Activated T-helper 1 cell treated with anti-CD3 and anti-CD28 coated beads, Interleukin-12 subunit alpha, Interleukin-12 subunit beta, Interleukin-2, Interleukin-4 antibody, amounts not matched to agents 30 ng/mL and 10 ng/mL and 1 ng/mL, durations not matched to agents 14 hours and 24 hours and 36 hours (primary cell): ENCODE data around the gene NXT1. TPM values are rescaled to one million over a fixed set of nuclear protein-coding genes. Genes with fewer than 3 reads are reported as not detected.
"Not testable (repeated sequence)": the region's sequence is repeated elsewhere in the genome, so short reads cannot be mapped to it uniquely, and the experiment has no call there.

ENCODE experiments used
- DNase-seq: peaks from one replicate; pipeline ENCODE4 v3.0.0; 2021; ENCODE audit warnings: low spot score
- H3K27ac Mint-ChIP-seq: one replicate; pipeline ENCODE4 v1.8.0; 2021; ENCODE audit warnings: mild to moderate bottlenecking, mixed read lengths
- H3K27me3 Mint-ChIP-seq: one replicate; pipeline ENCODE4 v1.8.0; 2022; ENCODE audit warnings: mild to moderate bottlenecking, moderate library complexity, mixed read lengths; ENCODE audit not compliant: insufficient read depth
- H3K36me3 Mint-ChIP-seq: one replicate; pipeline ENCODE4 v1.8.0; 2021; ENCODE audit warnings: low read depth, mixed read lengths
- H3K4me1 Mint-ChIP-seq: one replicate; pipeline ENCODE4 v1.8.0; 2021; ENCODE audit warnings: low read depth, mixed read lengths
- H3K4me3 Mint-ChIP-seq: one replicate; pipeline ENCODE4 v1.8.0; 2021; ENCODE audit warnings: mild to moderate bottlenecking, moderate library complexity, mixed read lengths
- H3K9me3 Mint-ChIP-seq: one replicate; pipeline ENCODE4 v1.8.0; 2021; ENCODE audit warnings: mixed read lengths
- intact Hi-C: fragments of 100-400 bp; cut with micrococcal nuclease; formaldehyde crosslinking; loops from one replicate; pipeline ENCODE4 v1.15.1; 2024
- total RNA-seq: library from RNA; stranded (reverse); gene quantifications from 2 replicates; pipeline ENCODE4 v1.2.3, GENCODE V29; 2022

The NXT1 gene
- total RNA-seq: 58.9 and 62.6 TPM in 2 replicates

DNA sequence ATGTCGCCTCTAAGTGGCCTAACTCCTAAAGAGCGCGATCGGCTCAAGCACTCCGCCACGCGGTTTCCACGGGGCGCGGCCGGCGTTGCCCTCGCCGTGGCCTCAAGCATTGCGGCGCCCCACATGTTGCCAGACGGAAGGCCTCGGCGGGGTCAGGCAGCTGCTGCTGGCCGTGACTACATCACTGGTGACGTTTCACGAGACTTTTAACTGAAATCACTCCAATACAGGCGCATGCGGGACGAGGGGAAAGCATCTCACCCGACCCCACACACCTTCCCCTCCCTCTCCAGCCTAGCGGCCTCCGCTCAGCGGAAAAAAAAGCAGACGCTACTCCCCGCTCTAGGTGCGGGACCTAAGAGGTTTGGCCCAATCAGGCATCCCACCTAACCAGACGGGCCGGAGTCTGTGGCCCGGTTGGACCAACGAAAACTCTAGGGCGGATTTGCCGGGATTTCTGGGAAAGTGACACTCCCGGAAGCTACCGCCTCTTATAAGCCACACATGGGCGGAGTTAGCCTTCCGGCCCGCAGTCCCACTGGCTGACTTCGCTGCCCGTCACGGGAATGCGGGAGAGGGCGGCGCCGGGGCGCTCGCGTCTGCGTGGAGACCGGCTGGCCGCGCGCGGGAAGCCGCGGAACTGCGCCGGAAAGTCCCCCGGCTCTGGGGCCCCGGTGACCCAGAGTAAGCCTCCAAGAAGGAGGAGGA, at the start of gene NXT1:
Gene NXT1 (plus strand): TSS at position 596 of the 708 bp plus-strand sequence. CDS start 3,251 bp downstream, outside the sequence.
- no peaks in the 10 kb centered on the region for H3K27me3 Mint-ChIP-seq
- intact Hi-C loops: loop anchor here (1.0 kb wide), 6 partner anchors 8 to 256 kb away; partner anchors contain the start of genes GZF1 and NAPB

DNA sequence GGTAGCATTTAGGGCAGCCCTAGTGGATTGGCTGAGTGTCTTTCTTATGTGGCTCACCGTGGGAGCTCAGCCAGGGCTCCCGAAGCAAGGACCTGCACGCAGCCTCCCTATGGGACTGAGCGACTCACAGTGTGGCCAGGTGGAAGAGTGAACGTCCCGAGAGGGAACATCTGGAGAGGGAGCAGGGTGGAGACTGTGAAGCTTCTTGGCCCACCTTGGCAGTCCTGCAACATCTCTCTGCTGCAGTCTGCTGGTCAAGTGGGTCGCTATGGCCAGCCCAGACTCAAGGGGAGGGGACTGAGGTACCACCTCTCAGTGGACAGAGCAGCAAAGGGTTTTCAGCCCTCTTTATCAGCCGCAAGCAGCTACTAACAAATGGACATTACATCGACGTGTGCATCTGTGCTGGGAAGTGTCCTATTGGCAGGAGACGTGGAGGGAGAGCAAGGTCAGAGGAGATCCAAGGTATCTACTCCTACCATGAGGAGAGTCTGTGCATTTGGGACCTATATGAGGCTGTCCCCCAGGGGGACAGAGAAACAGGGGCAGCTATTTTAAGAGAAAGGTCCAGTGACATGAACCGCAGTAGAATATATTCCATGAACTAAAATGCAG, 49.0 kb upstream of the NXT1 start:
- Mint-ChIP-seq H3K9me3 (no peaks in the 10 kb centered on the region), H3K4me1 (no peaks in the 10 kb centered on the region), H3K4me3 (no peak overlapping the region), H3K27me3 (peaks cover 1% of the 10 kb centered on the region), H3K36me3 (no peaks in the 10 kb centered on the region), H3K27ac (no peak overlapping the region)
- intact Hi-C loops: no loop called here
- DNase-seq: no peak

More for the DNA sequence above, at the start of gene NXT1:
- no peaks in the 10 kb centered on the region for H3K9me3 Mint-ChIP-seq
- H3K27ac Mint-ChIP-seq: peak within 1 kb of the TSS; percentile 100
- peak; percentile 97 for DNase-seq
- H3K4me1 Mint-ChIP-seq: peaks cover 33% of the 10 kb centered on the region
- peaks cover 9% of the 10 kb centered on the region for H3K36me3 Mint-ChIP-seq
- peak within 1 kb of the TSS; percentile 94 for H3K4me3 Mint-ChIP-seq

- no peak for DNase-seq
- H3K4me1 Mint-ChIP-seq: no peaks in the 10 kb centered on the region
- H3K36me3 Mint-ChIP-seq: no peaks in the 10 kb centered on the region
- no peak overlapping the region for H3K4me3 Mint-ChIP-seq
- intact Hi-C loops: no loop called here
- no peaks in the 10 kb centered on the region for H3K9me3 Mint-ChIP-seq
- H3K27ac Mint-ChIP-seq: no peak overlapping the region
- H3K27me3 Mint-ChIP-seq: peaks cover 1% of the 10 kb centered on the region
Observed at GRCh38 chr20:23302386-23302785, 48.2 kb upstream of the NXT1 start.

DNA sequence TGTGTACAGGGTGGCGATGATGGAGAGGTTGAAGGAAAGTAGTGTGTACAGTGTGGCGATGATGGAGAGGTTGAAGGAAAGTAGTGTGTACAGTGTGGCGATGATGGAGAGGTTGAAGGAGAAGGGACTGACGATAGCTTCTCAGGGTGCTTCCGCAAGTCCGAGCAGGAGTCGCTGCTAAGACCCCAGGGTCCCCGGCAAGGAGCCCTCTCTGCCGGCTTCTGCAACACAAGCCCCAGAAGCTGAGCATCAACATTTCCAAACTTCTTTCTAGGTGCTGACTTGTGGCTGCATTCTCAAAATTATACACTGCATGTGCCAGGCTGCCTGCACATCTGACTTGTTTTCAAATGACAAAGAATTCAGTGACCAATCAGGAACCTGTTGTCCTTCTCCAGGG, 47.8 kb upstream of the NXT1 start:
- no peak for DNase-seq
- Mint-ChIP-seq H3K36me3 (no peaks in the 10 kb centered on the region), H3K27me3 (peaks cover 1% of the 10 kb centered on the region), H3K27ac (no peak overlapping the region), H3K9me3 (no peaks in the 10 kb centered on the region), H3K4me3 (no peak overlapping the region), H3K4me1 (no peaks in the 10 kb centered on the region)
- intact Hi-C loops: no loop called here

GRCh38 chr20:23303325-23304102, 47.1 kb upstream of the NXT1 start:
- H3K36me3 Mint-ChIP-seq: no peaks in the 10 kb centered on the region
- DNase-seq: no peak
- no peak overlapping the region for H3K4me3 Mint-ChIP-seq
- H3K27me3 Mint-ChIP-seq: peaks cover 1% of the 10 kb centered on the region
- no peak overlapping the region for H3K27ac Mint-ChIP-seq
- intact Hi-C loops: no loop called here
- no peaks in the 10 kb centered on the region for H3K9me3 Mint-ChIP-seq
- no peaks in the 10 kb centered on the region for H3K4me1 Mint-ChIP-seq

DNA sequence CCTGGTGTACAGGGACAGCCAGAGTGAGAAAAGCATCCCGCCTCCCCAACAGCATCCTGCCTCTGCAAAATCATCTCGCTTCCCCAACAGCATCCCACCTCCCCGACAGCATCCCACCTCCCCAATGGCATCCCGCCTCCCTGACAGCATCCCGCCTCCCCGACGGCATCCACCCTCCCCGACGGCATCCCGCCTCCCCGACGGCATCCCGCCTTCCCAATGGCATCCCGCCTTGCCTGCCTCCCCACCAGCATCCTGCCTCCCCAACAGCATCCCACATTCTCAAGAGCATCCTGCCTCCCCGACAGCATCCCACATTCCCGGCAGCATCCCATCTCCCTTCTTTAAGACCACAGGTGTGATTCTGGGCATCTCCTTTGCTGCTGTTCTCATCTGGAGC, 46.0 kb upstream of the NXT1 start:
- intact Hi-C loops: no loop called here
- Mint-ChIP-seq H3K36me3 (no peaks in the 10 kb centered on the region), H3K27ac (no peak overlapping the region), H3K9me3 (no peaks in the 10 kb centered on the region), H3K4me1 (no peaks in the 10 kb centered on the region), H3K27me3 (peaks cover 1% of the 10 kb centered on the region), H3K4me3 (no peak overlapping the region)
- DNase-seq: no peak

- no peaks in the 10 kb centered on the region for H3K4me1 Mint-ChIP-seq
- intact Hi-C loops: no loop called here
- no peak for DNase-seq
- H3K27ac Mint-ChIP-seq: no peak overlapping the region
- no peaks in the 10 kb centered on the region for H3K36me3 Mint-ChIP-seq
- peaks cover 1% of the 10 kb centered on the region for H3K27me3 Mint-ChIP-seq
- H3K4me3 Mint-ChIP-seq: no peak overlapping the region
- no peaks in the 10 kb centered on the region for H3K9me3 Mint-ChIP-seq
Observed at GRCh38 chr20:23305098-23305497, 45.5 kb upstream of the NXT1 start.

GRCh38 chr20:23307393-23307792, 43.2 kb upstream of the NXT1 start:
- H3K27ac Mint-ChIP-seq, H3K4me3 Mint-ChIP-seq, H3K36me3 Mint-ChIP-seq, H3K9me3 Mint-ChIP-seq, H3K27me3 Mint-ChIP-seq, intact Hi-C loops, H3K4me1 Mint-ChIP-seq, DNase-seq: not testable (repeated sequence)

GRCh38 chr20:23308024-23308423, 42.6 kb upstream of the NXT1 start:
- Mint-ChIP-seq H3K27ac (no peak overlapping the region), H3K9me3 (no peaks in the 10 kb centered on the region)
- intact Hi-C loops: no loop called here

GRCh38 chr20:23308908-23309307, 41.7 kb upstream of the NXT1 start:
- no peak for DNase-seq
- Mint-ChIP-seq H3K27me3 (peaks cover 4% of the 10 kb centered on the region), H3K36me3 (no peaks in the 10 kb centered on the region), H3K27ac (no peak overlapping the region), H3K4me1 (no peaks in the 10 kb centered on the region), H3K9me3 (no peaks in the 10 kb centered on the region), H3K4me3 (no peak overlapping the region)
- intact Hi-C loops: no loop called here

More at GRCh38 chr20:23308024-23308423, 42.6 kb upstream of the NXT1 start:
- no peak for DNase-seq
- Mint-ChIP-seq H3K4me3 (no peak overlapping the region), H3K27me3 (peaks cover 4% of the 10 kb centered on the region), H3K4me1 (no peaks in the 10 kb centered on the region), H3K36me3 (no peaks in the 10 kb centered on the region)

GRCh38 chr20:23309781-23310180, 40.8 kb upstream of the NXT1 start:
- intact Hi-C loops: no loop called here
- no peak for DNase-seq
- H3K27me3 Mint-ChIP-seq: peaks cover 4% of the 10 kb centered on the region
- H3K4me3 Mint-ChIP-seq: no peak overlapping the region
- H3K27ac Mint-ChIP-seq: no peak overlapping the region
- H3K4me1 Mint-ChIP-seq: no peaks in the 10 kb centered on the region
- H3K9me3 Mint-ChIP-seq: no peaks in the 10 kb centered on the region
- H3K36me3 Mint-ChIP-seq: no peaks in the 10 kb centered on the region

GRCh38 chr20:23311947-23312506, 38.6 kb upstream of the NXT1 start:
- intact Hi-C loops: no loop called here
- H3K4me1 Mint-ChIP-seq: no peaks in the 10 kb centered on the region

DNA sequence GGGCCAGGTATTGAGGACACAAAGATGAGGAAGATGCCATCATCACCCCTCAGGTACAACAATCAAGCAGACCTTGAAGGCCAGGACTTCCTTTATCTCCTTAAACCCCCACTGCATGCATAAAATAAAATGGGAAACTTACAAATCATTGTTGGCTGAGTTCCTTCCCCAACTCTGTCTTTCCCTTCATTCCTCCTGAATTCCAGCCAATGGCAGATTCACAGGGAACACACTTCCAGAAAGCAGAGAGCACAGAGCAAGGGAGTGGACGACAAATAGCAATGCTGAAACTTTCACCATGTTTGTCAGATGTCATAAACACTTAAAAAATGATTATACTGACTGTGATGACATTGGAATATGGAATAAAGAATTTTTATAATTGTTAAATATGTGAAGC, 37.3 kb upstream of the NXT1 start:
- intact Hi-C loops: no loop called here

More at GRCh38 chr20:23311947-23312506, 38.6 kb upstream of the NXT1 start:
- Mint-ChIP-seq H3K27ac (no peak overlapping the region), H3K9me3 (no peaks in the 10 kb centered on the region), H3K27me3 (peaks cover 4% of the 10 kb centered on the region), H3K4me3 (no peak overlapping the region), H3K36me3 (no peaks in the 10 kb centered on the region)
- no peak for DNase-seq

More for the DNA sequence above, 37.3 kb upstream of the NXT1 start:
- Mint-ChIP-seq H3K36me3 (no peaks in the 10 kb centered on the region), H3K27ac (no peak overlapping the region), H3K4me3 (no peak overlapping the region), H3K27me3 (peaks cover 4% of the 10 kb centered on the region), H3K4me1 (no peaks in the 10 kb centered on the region), H3K9me3 (no peaks in the 10 kb centered on the region)
- no peak for DNase-seq
